Mesendoderm (in vitro differentiated cells): ENCODE data around the gene TKT.
A peak's percentile ranks its signal among the peaks of the same experiment; 100 is the strongest.
"Not testable (repeated sequence)": the region's sequence is repeated elsewhere in the genome, so short reads cannot be mapped to it uniquely, and the experiment has no call there.

ENCODE experiments used
- DNase-seq: peaks from one replicate; pipeline ENCODE4 v3.0.0; 2013
- H2AK5ac ChIP-seq: 2 replicates; pipeline ENCODE4 v1.6.1; 2013; ENCODE audit warnings: low read length, inconsistent platforms
- H2BK120ac ChIP-seq: 2 replicates; pipeline ENCODE4 v1.6.1; 2013; ENCODE audit warnings: low read depth, mild to moderate bottlenecking, low read length, moderate library complexity, mixed read lengths
- H2BK15ac ChIP-seq: replicated peaks from 2 replicates; pipeline ENCODE4 v1.6.1; 2013; ENCODE audit warnings: low read depth, mild to moderate bottlenecking, moderate library complexity
- H2BK5ac ChIP-seq: 2 replicates; pipeline ENCODE4 v1.6.1; 2013; ENCODE audit warnings: low read length, inconsistent platforms
- H3K18ac ChIP-seq: 2 replicates; pipeline ENCODE4 v1.6.1; 2013; ENCODE audit warnings: mild to moderate bottlenecking, low read length, mixed read lengths
- H3K23ac ChIP-seq: one replicate; pipeline ENCODE4 v1.6.1; 2013; ENCODE audit warnings: low read length
- H3K27ac ChIP-seq: 2 replicates; pipeline ENCODE4 v1.5.1; 2013; ENCODE audit warnings: low read depth, mild to moderate bottlenecking, inconsistent platforms, low read length, moderate library complexity
- H3K27me3 ChIP-seq: 2 replicates; pipeline ENCODE4 v1.6.1; 2013; ENCODE audit warnings: low read length, control low read depth, mild to moderate bottlenecking, inconsistent platforms; ENCODE audit not compliant: insufficient read depth, poor library complexity
- H3K36me3 ChIP-seq: 2 replicates; pipeline ENCODE4 v1.6.1; 2013; ENCODE audit warnings: low read length, inconsistent platforms; ENCODE audit not compliant: control insufficient read depth, insufficient read depth
- H3K4ac ChIP-seq: one replicate; pipeline ENCODE4 v1.6.1; 2013; ENCODE audit warnings: low read depth, mild to moderate bottlenecking, low read length, moderate library complexity
- H3K4me1 ChIP-seq: 2 replicates; pipeline ENCODE4 v1.6.1; 2013; ENCODE audit warnings: low read depth, low read length, inconsistent platforms; ENCODE audit not compliant: control insufficient read depth
- H3K4me2 ChIP-seq: 2 replicates; pipeline ENCODE4 v1.6.1; 2013; ENCODE audit warnings: low read length
- H3K4me3 ChIP-seq: 2 replicates; pipeline ENCODE4 v1.5.1; 2013; ENCODE audit warnings: mild to moderate bottlenecking, low read length
- H3K56ac ChIP-seq: one replicate; pipeline ENCODE4 v1.6.1; 2013; ENCODE audit warnings: low read length
- H3K79me1 ChIP-seq: 2 replicates; pipeline ENCODE4 v1.6.1; 2013; ENCODE audit warnings: low read length, inconsistent platforms
- H3K79me2 ChIP-seq: 2 replicates; pipeline ENCODE4 v1.6.1; 2013; ENCODE audit warnings: mild to moderate bottlenecking, low read length; ENCODE audit not compliant: control insufficient read depth, insufficient read depth
- H3K9ac ChIP-seq: 2 replicates; pipeline ENCODE4 v1.6.1; 2013; ENCODE audit warnings: low read length, inconsistent platforms
- H4K5ac ChIP-seq: one replicate; pipeline ENCODE4 v1.6.1; 2013; ENCODE audit warnings: low read length
- H4K8ac ChIP-seq: one replicate; pipeline ENCODE4 v1.6.1; 2013; ENCODE audit warnings: low read depth, mild to moderate bottlenecking, control low read depth, low read length, moderate library complexity
- WGBS: extraction: QIAGEN DNeasy Blood & Tissue Kit; methylation state at CpG from one replicate; pipeline ENCODE4 v1.1.7; 2013; ENCODE audit warnings: low lambda C conversion rate, missing lambda C conversion rate; ENCODE audit not compliant: insufficient coverage; ENCODE audit errors: extremely low coverage; 5-methylcytosine and 5-hydroxymethylcytosine counted together

TKT gene

DNA sequence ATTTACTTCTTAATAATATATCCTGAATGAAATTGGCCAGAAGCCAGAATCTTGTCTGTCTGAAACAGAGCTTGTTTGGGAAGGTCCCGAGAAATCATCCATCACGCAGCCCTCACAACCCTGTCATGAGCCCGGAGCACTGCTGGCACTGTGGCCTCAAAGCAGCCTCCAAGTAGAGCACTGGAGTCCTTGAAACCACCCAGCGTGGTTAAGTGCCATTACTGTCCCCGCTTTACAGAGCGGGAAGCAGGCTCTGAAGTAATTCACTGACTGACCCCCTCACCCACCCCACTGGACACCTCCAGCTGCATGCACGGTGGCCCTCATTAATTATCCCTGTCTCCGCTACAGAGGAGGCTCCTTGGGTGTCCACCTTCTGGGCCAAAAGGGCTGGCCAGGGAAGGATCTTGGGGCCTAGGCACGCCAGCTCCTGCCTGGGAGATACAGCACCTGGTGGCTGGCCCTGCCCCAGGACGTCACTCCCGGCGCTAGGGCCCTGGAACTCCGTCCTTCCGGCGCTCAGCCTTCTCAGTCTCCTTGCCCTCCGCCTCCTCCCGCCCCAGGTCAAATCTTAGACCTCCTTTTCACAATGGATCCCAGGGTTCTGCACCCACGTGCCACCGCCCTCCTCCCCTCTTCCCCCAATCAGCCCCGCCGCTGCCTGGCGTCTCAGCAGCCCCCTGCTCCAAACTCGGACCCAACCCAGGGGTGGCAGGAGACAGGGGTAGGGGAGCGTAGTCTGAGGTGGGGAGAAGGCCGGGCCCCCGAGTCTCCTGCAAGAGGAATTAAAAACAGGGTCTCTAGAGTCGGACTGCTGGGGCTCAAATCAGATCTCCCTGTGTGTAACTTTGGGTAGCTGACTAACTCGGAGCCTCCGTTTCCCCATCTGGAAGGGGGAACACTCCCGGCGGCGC is 1.1 kb downstream of the TKT start:
- Histone ChIP-seq H4K5ac (no peak overlapping the region), H4K8ac (no peak overlapping the region), H3K79me1 (no peaks in the 10 kb centered on the region), H3K79me2 (peaks cover 60% of the 10 kb centered on the region), H3K18ac (peak overlapping the region; percentile 77), H3K4me2 (peak overlapping the region; percentile 39), H3K23ac (no peak overlapping the region), H3K4me1 (peaks cover 17% of the 10 kb centered on the region), H2BK15ac (no peak overlapping the region), H2AK5ac (no peak overlapping the region), H3K4me3 (peak overlapping the region; percentile 96), H3K36me3 (no peaks in the 10 kb centered on the region), H3K56ac (peak overlapping the region; percentile 98), H3K4ac (peak overlapping the region; percentile 85), H2BK5ac (peak overlapping the region; percentile 78), H3K9ac (peak overlapping the region; percentile 97), H3K27me3 (no peaks in the 10 kb centered on the region), H2BK120ac (no peak overlapping the region), H3K27ac (peak overlapping the region; percentile 84)
- no CpG with 5 or more reads among the region's 32 CpGs for WGBS
- peak; percentile 89 for DNase-seq

- Histone ChIP-seq H3K4me2 (peak overlapping the region; percentile 39), H3K79me2 (peaks cover 68% of the 10 kb centered on the region), H2BK5ac (no peak overlapping the region), H2BK15ac (no peak overlapping the region), H3K4me3 (peak overlapping the region; percentile 96), H3K9ac (peak overlapping the region; percentile 97), H4K8ac (no peak overlapping the region), H4K5ac (no peak overlapping the region), H3K56ac (peak overlapping the region; percentile 98), H3K4ac (no peak overlapping the region), H3K27ac (no peak overlapping the region), H3K18ac (no peak overlapping the region), H3K79me1 (no peaks in the 10 kb centered on the region), H3K4me1 (peaks cover 9% of the 10 kb centered on the region), H2BK120ac (no peak overlapping the region), H2AK5ac (no peak overlapping the region), H3K23ac (no peak overlapping the region), H3K27me3 (no peaks in the 10 kb centered on the region), H3K36me3 (no peaks in the 10 kb centered on the region)
- WGBS = no CpG with 5 or more reads among the region's 7 CpGs
- DNase-seq = no peak
Measured at GRCh38 chr3:53253707-53254508, 1.9 kb downstream of the TKT start.

GRCh38 chr3:53252947-53253322 is 2.9 kb downstream of the TKT start:
- H3K23ac ChIP-seq, H3K18ac ChIP-seq, H3K4me3 ChIP-seq, H3K56ac ChIP-seq, DNase-seq, H3K4ac ChIP-seq, H4K8ac ChIP-seq, H2BK5ac ChIP-seq, H4K5ac ChIP-seq, H2AK5ac ChIP-seq, H2BK15ac ChIP-seq, H3K79me1 ChIP-seq, H3K4me1 ChIP-seq, H3K36me3 ChIP-seq, H2BK120ac ChIP-seq, H3K27me3 ChIP-seq: not testable (repeated sequence)
- H3K79me2 ChIP-seq = peaks cover 77% of the 10 kb centered on the region
- H3K9ac ChIP-seq = peak overlapping the region; percentile 4
- peak overlapping the region; percentile 36 for H3K27ac ChIP-seq
- no CpG with 5 or more reads among the region's 8 CpGs for WGBS
- H3K4me2 ChIP-seq = peak overlapping the region; percentile 33

- Histone ChIP-seq H4K5ac (no peak overlapping the region), H3K23ac (no peak overlapping the region), H3K18ac (no peak overlapping the region), H2BK120ac (no peak overlapping the region), H3K79me2 (peaks cover 83% of the 10 kb centered on the region), H3K9ac (peak overlapping the region; percentile 29), H3K4me2 (peak overlapping the region; percentile 34), H3K56ac (peak overlapping the region; percentile 44), H4K8ac (no peak overlapping the region), H2AK5ac (no peak overlapping the region), H3K4me3 (no peak overlapping the region), H3K4ac (no peak overlapping the region), H2BK5ac (no peak overlapping the region), H3K4me1 (peaks cover 6% of the 10 kb centered on the region), H3K36me3 (no peaks in the 10 kb centered on the region), H3K27ac (no peak overlapping the region), H3K27me3 (no peaks in the 10 kb centered on the region), H3K79me1 (peaks cover 2% of the 10 kb centered on the region), H2BK15ac (no peak overlapping the region)
- peak; percentile 72 for DNase-seq
- WGBS = no CpG with 5 or more reads among the region's 10 CpGs
Measured at GRCh38 chr3:53252096-53252946, 3.5 kb downstream of the TKT start.

GRCh38 chr3:53250881-53251605 is 4.8 kb downstream of the TKT start:
- Histone ChIP-seq H3K27me3 (no peaks in the 10 kb centered on the region), H3K79me2 (peaks cover 94% of the 10 kb centered on the region), H2BK5ac (no peak overlapping the region), H3K36me3 (no peaks in the 10 kb centered on the region), H2BK15ac (no peak overlapping the region), H2BK120ac (no peak overlapping the region), H2AK5ac (no peak overlapping the region), H3K23ac (peak overlapping the region; percentile 52), H3K56ac (peak overlapping the region; percentile 51), H3K9ac (peak overlapping the region; percentile 49), H3K4me2 (no peak overlapping the region), H4K5ac (no peak overlapping the region), H3K27ac (no peak overlapping the region), H3K4me3 (no peak overlapping the region), H3K79me1 (peaks cover 2% of the 10 kb centered on the region), H3K4ac (no peak overlapping the region), H3K4me1 (peaks cover 6% of the 10 kb centered on the region), H3K18ac (no peak overlapping the region), H4K8ac (no peak overlapping the region)
- no CpG with 5 or more reads among the region's 4 CpGs for WGBS
- DNase-seq = no peak
